Measurements from ENCODE around the gene CYTH3.

DNA sequence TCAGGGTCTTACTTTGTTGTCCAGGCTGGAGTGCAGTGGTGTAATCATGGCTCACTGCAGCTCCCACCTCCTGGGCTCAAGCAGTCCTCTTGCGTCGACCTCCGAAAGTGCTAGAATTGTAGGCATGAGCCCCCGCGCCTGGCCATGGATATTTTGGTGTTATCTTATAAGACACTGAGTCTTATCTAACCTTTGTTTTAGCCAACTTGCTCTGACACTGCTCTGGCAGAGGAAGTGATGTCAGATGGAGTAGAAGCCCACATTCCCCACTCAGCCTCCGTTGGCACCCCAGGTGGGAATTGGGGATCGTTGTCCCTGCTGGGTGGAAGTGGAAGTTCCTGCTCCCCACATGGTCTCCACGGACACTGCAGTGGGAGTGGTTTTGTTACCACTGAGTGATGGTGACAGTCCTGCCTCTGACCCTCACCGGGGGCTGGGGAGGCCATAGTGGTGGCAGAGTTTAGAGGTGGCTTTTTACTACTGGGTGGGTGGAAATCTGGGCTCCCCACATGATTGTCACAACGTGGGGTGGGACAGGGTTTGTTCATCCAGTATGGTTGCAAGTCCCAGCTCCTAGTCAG, 142.3 kb downstream of the CYTH3 start:
- TF ChIP-seq, protein P1, sequence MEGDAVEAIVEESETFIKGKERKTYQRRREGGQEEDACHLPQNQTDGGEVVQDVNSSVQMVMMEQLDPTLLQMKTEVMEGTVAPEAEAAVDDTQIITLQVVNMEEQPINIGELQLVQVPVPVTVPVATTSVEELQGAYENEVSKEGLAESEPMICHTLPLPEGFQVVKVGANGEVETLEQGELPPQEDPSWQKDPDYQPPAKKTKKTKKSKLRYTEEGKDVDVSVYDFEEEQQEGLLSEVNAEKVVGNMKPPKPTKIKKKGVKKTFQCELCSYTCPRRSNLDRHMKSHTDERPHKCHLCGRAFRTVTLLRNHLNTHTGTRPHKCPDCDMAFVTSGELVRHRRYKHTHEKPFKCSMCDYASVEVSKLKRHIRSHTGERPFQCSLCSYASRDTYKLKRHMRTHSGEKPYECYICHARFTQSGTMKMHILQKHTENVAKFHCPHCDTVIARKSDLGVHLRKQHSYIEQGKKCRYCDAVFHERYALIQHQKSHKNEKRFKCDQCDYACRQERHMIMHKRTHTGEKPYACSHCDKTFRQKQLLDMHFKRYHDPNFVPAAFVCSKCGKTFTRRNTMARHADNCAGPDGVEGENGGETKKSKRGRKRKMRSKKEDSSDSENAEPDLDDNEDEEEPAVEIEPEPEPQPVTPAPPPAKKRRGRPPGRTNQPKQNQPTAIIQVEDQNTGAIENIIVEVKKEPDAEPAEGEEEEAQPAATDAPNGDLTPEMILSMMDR (conservative IDR thresholded peaks at IDR 0.05 in 1 of 2, IDR thresholded peaks at IDR 0.05 in 1 of 2; ENCODE audit: low read depth in 1 of 2, low read length in 2 of 2): no peak
- no peak for TF ChIP-seq EZH2 (IDR thresholded peaks at IDR 0.05; ENCODE audit: low read length, missing control alignments)

Data from fibroblast of lung (primary cell).